NCI-H128 (cell line): ENCODE data around the gene LAMC1.

ENCODE experiments used
- DNase-seq: peaks from one replicate; lab custom pipeline; 2025; ENCODE audit not compliant: unreplicated experiment; lab: John Stamatoyannopoulos, UW

Gene LAMC1

DNA sequence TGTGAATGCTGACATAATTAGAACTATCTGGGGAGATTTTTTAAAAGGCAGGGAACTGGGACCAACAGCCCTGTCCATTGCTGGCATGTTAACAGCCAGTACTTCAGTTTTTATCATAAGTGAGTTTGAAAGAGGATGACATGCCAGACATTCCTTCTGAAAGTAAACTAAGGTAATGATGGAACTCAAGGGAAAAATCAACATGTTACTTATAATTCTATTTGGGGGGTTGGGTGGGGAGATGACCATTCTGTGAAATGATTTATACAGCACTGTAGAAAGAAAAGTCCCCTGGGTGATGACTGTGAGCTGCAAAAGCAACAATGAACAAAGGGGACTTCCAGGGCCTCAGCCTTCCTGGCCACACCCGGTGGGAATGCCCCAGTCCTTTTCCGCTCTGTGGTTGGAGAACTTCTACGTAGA lies 157.4 kb downstream of the LAMC1 start:
- DNase-seq: no peak

GRCh38 chr1:183185941-183186490 lies 162.8 kb downstream of the LAMC1 start, which contains the start of gene LAMC2:
LAMC2 (plus strand) TSS chr1:183186264; CDS start chr1:183186353, 89 bp downstream.
- DNase-seq: no peak

GRCh38 chr1:183186841-183187240 lies 163.6 kb downstream of the LAMC1 start:
- DNase-seq: no peak

DNA sequence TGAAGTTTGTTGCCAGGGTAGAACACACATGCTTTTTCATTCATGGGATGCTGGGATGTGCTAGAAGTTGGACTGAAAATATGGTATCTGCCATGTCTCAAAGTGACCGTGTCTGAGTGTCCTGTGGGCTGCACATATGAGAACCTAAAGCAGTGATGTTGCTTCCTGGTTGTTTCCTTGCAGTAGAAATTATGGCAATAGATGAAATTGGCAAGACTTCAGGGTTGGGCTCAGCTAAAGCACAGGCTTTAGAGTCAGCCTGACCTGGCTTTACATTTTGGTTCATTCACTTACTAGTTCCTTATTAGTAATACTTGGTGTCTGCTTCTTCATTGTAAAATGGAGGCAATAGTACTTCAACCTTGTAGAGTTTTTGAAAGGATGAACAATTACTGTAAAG lies 165.0 kb downstream of the LAMC1 start:
- no peak for DNase-seq

DNA sequence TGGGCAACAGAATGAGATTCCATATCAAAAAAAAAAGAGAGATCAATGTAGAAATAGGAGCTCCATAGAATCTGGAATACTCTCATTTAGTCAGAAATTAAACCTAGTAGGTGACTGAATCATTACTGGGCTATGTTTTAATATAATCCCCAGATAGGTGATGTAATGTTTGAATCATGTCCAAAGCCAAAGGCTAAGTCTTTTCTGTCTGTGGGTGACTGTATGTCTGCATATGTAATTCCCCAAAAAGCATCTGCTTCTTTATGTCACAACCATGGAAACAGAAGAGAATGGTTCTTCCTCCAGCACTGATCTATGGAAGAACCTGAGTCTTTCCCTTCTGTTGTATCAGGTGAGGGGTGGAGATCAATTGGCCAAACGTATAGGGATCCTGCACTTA lies 168.6 kb downstream of the LAMC1 start:
- no peak for DNase-seq

DNA sequence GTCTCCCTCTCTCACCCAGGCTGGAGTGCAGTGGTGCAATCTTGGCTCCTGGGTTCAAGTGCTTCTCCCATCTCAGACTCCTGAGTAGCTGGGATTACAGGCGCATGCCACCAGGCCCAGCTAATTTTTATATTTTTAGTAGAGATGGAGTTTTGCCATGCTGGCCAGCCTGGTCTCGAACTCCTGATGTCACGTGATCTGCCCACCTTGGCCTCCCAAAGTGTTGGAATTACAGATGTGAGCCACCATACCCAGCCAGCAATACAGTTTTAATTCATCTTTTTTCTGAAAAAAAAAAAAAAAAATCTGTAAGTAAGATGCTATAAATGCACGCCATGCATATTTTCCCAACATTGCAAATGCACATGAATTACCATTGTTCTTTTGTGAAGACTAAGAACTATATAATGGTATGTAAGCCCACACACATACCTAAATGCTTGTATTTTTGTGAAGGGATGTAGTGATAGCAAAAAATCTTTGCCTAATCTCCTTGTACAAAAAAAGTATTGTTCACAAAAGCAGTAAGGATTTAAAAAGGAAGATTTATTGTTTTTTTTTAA lies 170.8 kb downstream of the LAMC1 start:
- DNase-seq: no peak

DNA sequence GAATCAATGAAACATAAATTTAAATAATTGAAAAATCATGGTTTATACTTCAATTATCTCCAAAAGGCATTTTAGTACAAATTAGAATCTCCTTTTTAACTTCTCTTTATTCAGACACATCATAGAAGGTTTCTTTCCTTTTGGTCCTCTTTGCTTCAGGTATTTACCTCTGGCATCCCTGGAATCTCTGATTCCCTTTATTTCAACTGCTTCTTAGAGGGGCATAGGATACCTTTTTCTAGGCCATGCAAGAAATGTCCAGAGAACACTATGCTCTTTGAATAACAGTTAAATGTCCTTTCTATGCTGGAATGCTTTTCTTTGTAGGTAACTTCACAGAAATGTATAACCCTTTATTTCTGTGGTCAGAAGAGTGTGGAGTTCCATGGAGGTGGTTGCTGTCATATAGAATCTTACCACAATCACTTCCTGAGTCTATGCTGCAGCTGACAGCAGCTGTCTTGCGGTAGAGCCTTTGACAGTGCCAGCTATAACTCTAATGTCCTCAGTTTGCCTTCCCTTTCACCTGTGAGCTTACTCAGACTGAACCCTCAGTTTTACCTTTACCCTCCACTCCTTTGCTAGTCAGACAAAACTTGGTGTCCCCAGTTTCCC lies 171.4 kb downstream of the LAMC1 start:
- DNase-seq: no peak

DNA sequence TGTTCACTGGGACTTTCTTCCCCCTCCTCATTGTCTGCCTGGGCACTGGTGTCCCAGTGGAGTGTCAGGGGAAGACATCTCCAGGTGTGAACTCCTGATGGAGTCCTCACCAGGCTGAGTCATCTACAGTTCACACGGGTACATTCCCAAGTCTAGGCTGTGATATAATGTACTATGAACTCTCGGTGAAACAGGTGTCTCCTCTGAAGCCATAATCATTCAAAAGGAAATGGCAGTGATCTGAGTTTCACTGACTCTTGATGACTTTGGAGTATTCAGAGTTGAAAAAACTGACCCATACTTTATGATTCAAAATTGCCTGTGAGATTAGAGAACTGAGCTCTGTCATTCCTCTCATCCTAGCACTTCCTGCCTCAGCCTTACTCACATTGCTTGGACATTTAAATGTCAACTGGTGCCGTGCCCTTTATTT lies 171.9 kb downstream of the LAMC1 start:
- DNase-seq: no peak
